Liver (tissue), 9 donors: Measurements from ENCODE around the gene EHBP1. TPM values are rescaled to one million over a fixed set of nuclear protein-coding genes. Genes with fewer than 3 reads are reported as not detected.

Experiments
- DNase-seq: peaks from one replicate; pipeline ENCODE4 v3.0.0-alpha.2; 2017; ENCODE audit warnings: low spot score
- H3K27ac ChIP-seq, 2 donors: one replicate each; pipeline ENCODE4 v1.7.0; 2013; ENCODE audit warnings: inconsistent platforms in 2 of 2, low read length in 2 of 2, control low read depth in 1 of 2, low read depth in 1 of 2, mild to moderate bottlenecking in 1 of 2
- H3K27me3 ChIP-seq, 4 donors: one replicate each; pipeline versions ENCODE4 v1.6.1 to v1.7.0; 2013; ENCODE audit warnings: low read length in 3 of 4, inconsistent platforms in 1 of 4, mild to moderate bottlenecking in 1 of 4, moderate library complexity in 1 of 4; ENCODE audit not compliant: control insufficient read depth in 4 of 4, insufficient read depth in 4 of 4
- H3K36me3 ChIP-seq, 4 donors: one replicate each; pipeline versions ENCODE4 v1.6.1 to v1.7.0; 2013; ENCODE audit warnings: low read length in 3 of 4, mild to moderate bottlenecking in 3 of 4, low read depth in 1 of 4, moderate library complexity in 1 of 4; ENCODE audit not compliant: control insufficient read depth in 4 of 4, insufficient read depth in 3 of 4
- H3K4me1 ChIP-seq, 4 donors: one replicate each; pipeline versions ENCODE4 v1.6.1 to v1.7.0; 2013; ENCODE audit warnings: low read length in 3 of 4, mild to moderate bottlenecking in 3 of 4, moderate library complexity in 1 of 4; ENCODE audit not compliant: control insufficient read depth in 4 of 4, insufficient read depth in 4 of 4
- H3K4me3 ChIP-seq, 3 donors: one replicate each; pipeline versions ENCODE4 v1.6.1 to v1.7.0; 2013; ENCODE audit warnings: low read length in 3 of 3, control low read depth in 1 of 3, low read depth in 1 of 3, mild to moderate bottlenecking in 1 of 3
- H3K9ac ChIP-seq, 2 donors: one replicate each; pipeline ENCODE4 v1.7.0; 2013; ENCODE audit warnings: low read length in 2 of 2, mild to moderate bottlenecking in 2 of 2, moderate library complexity in 2 of 2, control low read depth in 1 of 2, low read depth in 1 of 2
- H3K9me3 ChIP-seq, 4 donors: one replicate each; pipeline versions ENCODE4 v1.6.1 to v1.7.0; 2013; ENCODE audit warnings: low read length in 3 of 4; ENCODE audit not compliant: control insufficient read depth in 4 of 4
- ATF3 ChIP-seq: IDR thresholded peaks from 2 replicates; pipeline ENCODE4 v1.6.1; 2016; ENCODE audit warnings: antibody characterized with exemption
- EGR1 ChIP-seq, 2 donors: IDR thresholded peaks; 2 replicates each; pipeline ENCODE4 v1.6.1; 2016 to 2018; ENCODE audit warnings: antibody characterized with exemption in 2 of 2, low read depth in 2 of 2
- FOXA2 ChIP-seq: IDR thresholded peaks from 2 replicates; pipeline ENCODE4 v1.6.1; 2016; ENCODE audit warnings: antibody characterized with exemption
- GABPA ChIP-seq, 2 donors: IDR thresholded peaks in 1 of 2; conservative IDR thresholded peaks in 1 of 2; 2 replicates each; pipeline ENCODE4 v1.6.1; 2016; ENCODE audit warnings: antibody characterized with exemption in 2 of 2, mild to moderate bottlenecking in 1 of 2, moderate library complexity in 1 of 2
- HNF4A ChIP-seq, 2 donors: conservative IDR thresholded peaks; 2 replicates each; pipeline ENCODE4 v1.6.1; 2016; ENCODE audit warnings: antibody characterized with exemption in 2 of 2, mild to moderate bottlenecking in 2 of 2
- JUND ChIP-seq, 2 donors: IDR thresholded peaks; 2 replicates each; pipeline ENCODE4 v1.6.1; 2016; ENCODE audit warnings: antibody characterized with exemption in 2 of 2
- MAX ChIP-seq: IDR thresholded peaks from 2 replicates; pipeline ENCODE4 v1.6.1; 2016; ENCODE audit warnings: antibody characterized with exemption
- NR2F2 ChIP-seq: IDR thresholded peaks from 2 replicates; pipeline ENCODE4 v1.6.1; 2016; ENCODE audit warnings: antibody characterized with exemption
- RAD21 ChIP-seq, 2 donors: IDR thresholded peaks; 2 replicates each; pipeline ENCODE4 v1.6.1; 2016; ENCODE audit warnings: antibody characterized with exemption in 2 of 2, mild to moderate bottlenecking in 2 of 2
- REST ChIP-seq: IDR thresholded peaks from 2 replicates; pipeline ENCODE4 v1.6.1; 2016; ENCODE audit warnings: antibody characterized with exemption, mild to moderate bottlenecking
- RXRA ChIP-seq, 2 donors: IDR thresholded peaks; 2 replicates each; pipeline ENCODE4 v1.6.1; 2017 to 2018; ENCODE audit warnings: antibody characterized with exemption in 2 of 2, mild to moderate bottlenecking in 1 of 2
- SP1 ChIP-seq: IDR thresholded peaks from 2 replicates; pipeline ENCODE4 v1.6.1; 2018; ENCODE audit warnings: antibody characterized with exemption, mild to moderate bottlenecking
- TAF1 ChIP-seq: conservative IDR thresholded peaks from 2 replicates; pipeline ENCODE4 v1.6.1; 2016; ENCODE audit warnings: antibody characterized with exemption, mild to moderate bottlenecking
- YY1 ChIP-seq: IDR thresholded peaks from 2 replicates; pipeline ENCODE4 v1.6.1; 2016; ENCODE audit warnings: antibody characterized with exemption, mild to moderate bottlenecking
- ZBTB33 ChIP-seq: IDR thresholded peaks from 2 replicates; pipeline ENCODE4 v1.6.1; 2016; ENCODE audit warnings: antibody characterized with exemption
- WGBS: extraction: QIAGEN DNeasy Blood & Tissue Kit; methylation state at CpG from one replicate; pipeline ENCODE4 v1.1.7; 2013; 5-methylcytosine and 5-hydroxymethylcytosine counted together
- polyA plus RNA-seq, 2 donors: library from polyadenylated mRNA; stranded (reverse) in 1 of 2; unstranded in 1 of 2; fragments of 200-250 nt in 1 of 2; fragments of >200 nt in 1 of 2; fragmentation: Nextera tagmentation in 1 of 2; extraction: Ambion mirVana in 1 of 2; gene quantifications; one replicate each; pipeline versions ENCODE4 v1.2.1 to v1.2.3, GENCODE V29; 2013 to 2015
- total RNA-seq, 2 donors: library from RNA; depleted of rRNA; stranded (reverse); fragments of >200 nt; gene quantifications; one replicate each; pipeline ENCODE4 v1.2.3, GENCODE V29; 2014
- TF ChIP-seq, protein P1 (sequence below): fragments of 150-350 bp; IDR thresholded peaks from 2 replicates; pipeline ENCODE4 v1.5.1; 2017; ENCODE audit warnings: improper control_type of control experiment, low read depth, low read length; ENCODE audit not compliant: missing input control
- donor health status: healthy.
- donor health status: healthy.
- donor health status: healthy.
- donor health status: healthy.
- donor health status: healthy.

Gene EHBP1
- total and polyA plus RNA-seq, 4 donors, result 16.6 to 85.8 (median 24.4) TPM

DNA sequence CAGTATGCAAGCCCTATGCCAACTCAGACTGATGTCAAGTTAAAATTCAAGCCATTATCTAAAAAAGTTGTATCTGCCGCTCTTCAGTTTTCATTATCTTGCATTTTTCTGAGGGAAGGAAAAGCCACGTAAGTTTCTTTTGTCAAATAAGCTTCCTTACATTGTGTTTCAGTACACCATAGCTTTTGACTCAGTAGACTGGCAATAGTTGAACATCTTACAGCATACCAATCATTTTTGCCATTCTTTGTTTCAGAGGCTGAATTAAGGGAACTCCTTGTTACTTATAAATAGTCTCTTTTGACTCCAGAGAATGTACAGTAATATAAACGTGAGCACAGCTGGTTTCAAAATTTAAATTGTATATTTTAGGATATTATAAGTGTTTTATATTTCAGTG, 120.6 kb downstream of the EHBP1 start:
- H3K27me3 ChIP-seq, result no peaks in the 10 kb centered on the region
- DNase-seq, result no peak
- TF ChIP-seq JUND (IDR thresholded peaks at IDR 0.05) (no peak), GABPA (IDR thresholded peaks at IDR 0.05 in 1 of 2, conservative IDR thresholded peaks at IDR 0.05 in 1 of 2) (no peak), ATF3 (no peak), HNF4A (conservative IDR thresholded peaks at IDR 0.05) (no peak), MAX (no peak), YY1 (no peak), FOXA2 (no peak), ZBTB33 (no peak), RXRA (IDR thresholded peaks at IDR 0.05) (no peak), EGR1 (IDR thresholded peaks at IDR 0.05; ENCODE audit: low read depth in 2 of 2) (no peak), NR2F2 (no peak), RAD21 (IDR thresholded peaks at IDR 0.05) (no peak), SP1 (no peak), TAF1 (no peak), REST (no peak)
- TF ChIP-seq, protein P1, sequence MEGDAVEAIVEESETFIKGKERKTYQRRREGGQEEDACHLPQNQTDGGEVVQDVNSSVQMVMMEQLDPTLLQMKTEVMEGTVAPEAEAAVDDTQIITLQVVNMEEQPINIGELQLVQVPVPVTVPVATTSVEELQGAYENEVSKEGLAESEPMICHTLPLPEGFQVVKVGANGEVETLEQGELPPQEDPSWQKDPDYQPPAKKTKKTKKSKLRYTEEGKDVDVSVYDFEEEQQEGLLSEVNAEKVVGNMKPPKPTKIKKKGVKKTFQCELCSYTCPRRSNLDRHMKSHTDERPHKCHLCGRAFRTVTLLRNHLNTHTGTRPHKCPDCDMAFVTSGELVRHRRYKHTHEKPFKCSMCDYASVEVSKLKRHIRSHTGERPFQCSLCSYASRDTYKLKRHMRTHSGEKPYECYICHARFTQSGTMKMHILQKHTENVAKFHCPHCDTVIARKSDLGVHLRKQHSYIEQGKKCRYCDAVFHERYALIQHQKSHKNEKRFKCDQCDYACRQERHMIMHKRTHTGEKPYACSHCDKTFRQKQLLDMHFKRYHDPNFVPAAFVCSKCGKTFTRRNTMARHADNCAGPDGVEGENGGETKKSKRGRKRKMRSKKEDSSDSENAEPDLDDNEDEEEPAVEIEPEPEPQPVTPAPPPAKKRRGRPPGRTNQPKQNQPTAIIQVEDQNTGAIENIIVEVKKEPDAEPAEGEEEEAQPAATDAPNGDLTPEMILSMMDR, result no peak
- peaks cover 2 to 12% (median 9%) of the 10 kb centered on the region in 4 donors for H3K4me1 ChIP-seq
- no peak overlapping the region for H3K27ac ChIP-seq
- H3K9me3 ChIP-seq, result no peaks in the 10 kb centered on the region
- H3K4me3 ChIP-seq, result no peak overlapping the region
- peaks cover 0 to 22% (median 20%) of the 10 kb centered on the region in 4 donors for H3K36me3 ChIP-seq
- 80% methylated on average over 3 of the region's 3 CpGs for WGBS
- H3K9ac ChIP-seq, result no peak overlapping the region
